HepG2 (cell line): Measurements from ENCODE around the gene MYO10. TPM values are rescaled to one million over a fixed set of nuclear protein-coding genes. Genes with fewer than 3 reads are reported as not detected.

ENCODE experiments used
- ARID5B ChIP-seq: IDR thresholded peaks from 2 replicates; pipeline ENCODE4 v1.4.0; 2020; ENCODE audit warnings: mild to moderate bottlenecking, missing genetic modification reagents
- ATF1 ChIP-seq: IDR thresholded peaks from 2 replicates; pipeline ENCODE4 v1.6.1; 2016; ENCODE audit warnings: mild to moderate bottlenecking, control low read depth
- ATF2 ChIP-seq: sonication (generic); formaldehyde crosslinking; IDR thresholded peaks from 2 replicates; pipeline ENCODE4 v1.4.0; 2020; ENCODE audit warnings: missing genetic modification reagents
- CTCF ChIP-seq: sonication (generic); formaldehyde crosslinking; IDR thresholded peaks from 2 replicates; pipeline ENCODE4 v1.5.0; 2020; ENCODE audit warnings: mild to moderate bottlenecking, missing genetic modification reagents, moderate library complexity
- ISL2 ChIP-seq: sonication (generic); formaldehyde crosslinking; IDR thresholded peaks from 2 replicates; pipeline ENCODE4 v1.5.0; 2020; ENCODE audit warnings: missing genetic modification reagents
- MAX ChIP-seq: IDR thresholded peaks from 2 replicates; pipeline ENCODE4 v1.6.1; 2012; ENCODE audit warnings: inconsistent platforms
- PAXIP1 ChIP-seq: sonication (generic); formaldehyde crosslinking; conservative IDR thresholded peaks from 2 replicates; pipeline ENCODE4 v1.4.0; 2020; ENCODE audit warnings: mild to moderate bottlenecking, missing genetic modification reagents, moderate library complexity
- RELA ChIP-seq: sonication (generic); formaldehyde crosslinking; IDR thresholded peaks from 2 replicates; pipeline ENCODE4 v1.4.0; 2020; ENCODE audit warnings: missing genetic modification reagents
- SIX1 ChIP-seq: sonication (generic); formaldehyde crosslinking; IDR thresholded peaks from 2 replicates; pipeline ENCODE4 v1.4.0; 2020; ENCODE audit warnings: missing genetic modification reagents, borderline replicate concordance
- TBX2 ChIP-seq: sonication (generic); formaldehyde crosslinking; IDR thresholded peaks from 2 replicates; pipeline ENCODE4 v1.5.0; 2020; ENCODE audit warnings: missing genetic modification reagents, mild to moderate bottlenecking, borderline replicate concordance
- ZNF768 ChIP-seq: sonication (generic); formaldehyde crosslinking; IDR thresholded peaks from 2 replicates; pipeline ENCODE4 v1.4.0; 2020; ENCODE audit warnings: missing genetic modification reagents
- ZNF816 ChIP-seq: sonication (generic); formaldehyde crosslinking; IDR thresholded peaks from 2 replicates; pipeline ENCODE4 v1.8.0; 2022; ENCODE audit warnings: missing genetic modification reagents, mild to moderate bottlenecking, borderline replicate concordance
- polyA plus RNA-seq, 8 experiments: library from polyadenylated mRNA; depleted of rRNA in 3 of 8; stranded (reverse) in 7 of 8; unstranded in 1 of 8; fragments of >200 nt; fragmentation: Illumina TruSeq in 4 of 8; extraction: Trizol in 4 of 8; gene quantifications; 2 replicates each; pipeline versions ENCODE4 v1.2.1 to v1.2.3, GENCODE V29; 2011 to 2016; ENCODE audit warnings: low read depth in 4 of 8, missing spikeins in 1 of 8, mixed read lengths in 1 of 8; ENCODE audit not compliant: insufficient read depth in 1 of 8
- total RNA-seq, 5 experiments: library from RNA; depleted of rRNA; stranded (reverse); fragments of >200 nt; fragmentation: Illumina TruSeq; extraction: Trizol; gene quantifications; 2 replicates each; pipeline ENCODE4 v1.2.3, GENCODE V29; 2016; ENCODE audit warnings: low read depth in 1 of 5
- TF ChIP-seq, protein P1 (sequence below): IDR thresholded peaks from 2 replicates; pipeline ENCODE4 v1.6.1; 2018; ENCODE audit warnings: missing genetic modification reagents, mild to moderate bottlenecking, missing compliant biosample characterization
- TF ChIP-seq, protein P2 (sequence below): sonication (generic); formaldehyde crosslinking; IDR thresholded peaks from 2 replicates; pipeline ENCODE4 v1.5.0; 2020; ENCODE audit warnings: missing genetic modification reagents

MYO10 gene
- total and polyA plus RNA-seq, 2 of the 13 experiments (the other 11 are each of a cell fraction or from before 2014, with no cell fraction given), result 4.5 to 14.0 TPM

- TF ChIP-seq, protein P1, sequence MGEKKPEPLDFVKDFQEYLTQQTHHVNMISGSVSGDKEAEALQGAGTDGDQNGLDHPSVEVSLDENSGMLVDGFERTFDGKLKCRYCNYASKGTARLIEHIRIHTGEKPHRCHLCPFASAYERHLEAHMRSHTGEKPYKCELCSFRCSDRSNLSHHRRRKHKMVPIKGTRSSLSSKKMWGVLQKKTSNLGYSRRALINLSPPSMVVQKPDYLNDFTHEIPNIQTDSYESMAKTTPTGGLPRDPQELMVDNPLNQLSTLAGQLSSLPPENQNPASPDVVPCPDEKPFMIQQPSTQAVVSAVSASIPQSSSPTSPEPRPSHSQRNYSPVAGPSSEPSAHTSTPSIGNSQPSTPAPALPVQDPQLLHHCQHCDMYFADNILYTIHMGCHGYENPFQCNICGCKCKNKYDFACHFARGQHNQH (CRISPR knock-in tag), result 0 out of 2 replicates have a peak, but pooled peaks have one; percentile 29
- TF ChIP-seq ATF1 (CRISPR knock-in tag), result peak; percentile 26; the same call in 1 of the 2 replicates
- peak; percentile 42; the same call in 1 of the 2 replicates for TF ChIP-seq ISL2 (CRISPR knock-in tag)
- TF ChIP-seq, protein P2, sequence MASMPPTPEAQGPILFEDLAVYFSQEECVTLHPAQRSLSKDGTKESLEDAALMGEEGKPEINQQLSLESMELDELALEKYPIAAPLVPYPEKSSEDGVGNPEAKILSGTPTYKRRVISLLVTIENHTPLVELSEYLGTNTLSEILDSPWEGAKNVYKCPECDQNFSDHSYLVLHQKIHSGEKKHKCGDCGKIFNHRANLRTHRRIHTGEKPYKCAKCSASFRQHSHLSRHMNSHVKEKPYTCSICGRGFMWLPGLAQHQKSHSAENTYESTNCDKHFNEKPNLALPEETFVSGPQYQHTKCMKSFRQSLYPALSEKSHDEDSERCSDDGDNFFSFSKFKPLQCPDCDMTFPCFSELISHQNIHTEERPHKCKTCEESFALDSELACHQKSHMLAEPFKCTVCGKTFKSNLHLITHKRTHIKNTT, result no peak
- 0 out of 2 replicates have a peak, but pooled peaks have one; percentile 31 for TF ChIP-seq PAXIP1 (CRISPR knock-in tag)
- no peak for TF ChIP-seq RELA (CRISPR knock-in tag)
- peak; percentile 62; the same call in 1 of the 2 replicates for TF ChIP-seq TBX2
- no peak for TF ChIP-seq ZNF816
- no peak for TF ChIP-seq ZNF768 (CRISPR knock-in tag)
- TF ChIP-seq ATF2 (CRISPR knock-in tag), result no peak
- TF ChIP-seq SIX1, result peak; percentile 99
- TF ChIP-seq MAX, result peak; percentile 32; the same call in 1 of the 2 replicates
- TF ChIP-seq ARID5B, result peak; percentile 51
- TF ChIP-seq CTCF (CRISPR knock-in tag), result no peak
Observed at GRCh38 chr5:16894236-16895057, 41.6 kb downstream of the MYO10 start (continued).
